GM19328 (cell line): Measurements from ENCODE around the gene DRAXIN.

ENCODE experiments used
- ATAC-seq: cut with Tn5 transposase; IDR thresholded peaks from one replicate; pipeline ENCODE4 v1.9.1; 2021; ENCODE audit warnings: mild to moderate bottlenecking, moderate library complexity; ENCODE audit not compliant: unreplicated experiment

DRAXIN gene

GRCh38 chr1:11654939-11655808, 36.3 kb upstream of the DRAXIN start:
- ATAC-seq, result peak; percentile 8

GRCh38 chr1:11657654-11658053, 33.9 kb upstream of the DRAXIN start:
- ATAC-seq, result no peak

GRCh38 chr1:11658542-11658941, 33.0 kb upstream of the DRAXIN start:
- ATAC-seq, result no peak

GRCh38 chr1:11659748-11660147, 31.8 kb upstream of the DRAXIN start:
- ATAC-seq, result no peak

- ATAC-seq, result no peak
Measured at GRCh38 chr1:11661103-11661502, 30.4 kb upstream of the DRAXIN start.

- peak; percentile 46 for ATAC-seq
Measured at GRCh38 chr1:11664336-11665065, 27.0 kb upstream of the DRAXIN start.

GRCh38 chr1:11668516-11668915, 23.0 kb upstream of the DRAXIN start:
- no peak for ATAC-seq

GRCh38 chr1:11670747-11671146, 20.8 kb upstream of the DRAXIN start:
- no peak for ATAC-seq

GRCh38 chr1:11671205-11671543, 20.3 kb upstream of the DRAXIN start:
- no peak for ATAC-seq

- ATAC-seq, result no peak
Measured at GRCh38 chr1:11671544-11672286, 19.8 kb upstream of the DRAXIN start.

GRCh38 chr1:11673089-11673769, 18.3 kb upstream of the DRAXIN start:
- ATAC-seq, result no peak

GRCh38 chr1:11674488-11674887, 17.0 kb upstream of the DRAXIN start:
- no peak for ATAC-seq

GRCh38 chr1:11675325-11675724, 16.2 kb upstream of the DRAXIN start:
- ATAC-seq, result no peak

- ATAC-seq, result no peak
Measured at GRCh38 chr1:11676386-11677103, 15.0 kb upstream of the DRAXIN start.

- no peak for ATAC-seq
Measured at GRCh38 chr1:11678442-11678841, 13.1 kb upstream of the DRAXIN start.

- peak; percentile 4 for ATAC-seq
Measured at GRCh38 chr1:11680270-11681070, 11.0 kb upstream of the DRAXIN start.

- peak; percentile 78 for ATAC-seq
Measured at GRCh38 chr1:11681071-11681771, 10.3 kb upstream of the DRAXIN start, which contains the start of gene MAD2L2. MAD2L2 (minus strand) TSS chr1:11681148; CDS start chr1:11680601, 547 bp downstream.

GRCh38 chr1:11682287-11682771, 9.2 kb upstream of the DRAXIN start:
- ATAC-seq, result no peak

GRCh38 chr1:11682799-11683198, 8.7 kb upstream of the DRAXIN start:
- ATAC-seq, result no peak
